Nephron (organoid): ENCODE data around the gene CLMP.

ENCODE experiments used
- H3K27ac Mint-ChIP-seq, 3 experiments: 2 replicates each; pipeline ENCODE4 v1.8.0; 2020; ENCODE audit warnings: mixed read lengths in 3 of 3, mild to moderate bottlenecking in 2 of 3, moderate library complexity in 1 of 3
- H3K27me3 Mint-ChIP-seq: 2 replicates; pipeline ENCODE4 v1.8.0; 2021; ENCODE audit warnings: low read depth, mild to moderate bottlenecking, moderate library complexity, mixed read lengths
- H3K36me3 Mint-ChIP-seq: 2 replicates; pipeline ENCODE4 v1.8.0; 2020; ENCODE audit warnings: low read depth, mixed read lengths
- H3K4me1 Mint-ChIP-seq: 2 replicates; pipeline ENCODE4 v1.8.0; 2020; ENCODE audit warnings: mixed read lengths
- H3K4me3 Mint-ChIP-seq, 3 experiments: 2 replicates each; pipeline ENCODE4 v1.8.0; 2020; ENCODE audit warnings: mild to moderate bottlenecking in 3 of 3, mixed read lengths in 3 of 3, moderate library complexity in 2 of 3
- H3K9me3 Mint-ChIP-seq: 2 replicates; pipeline ENCODE4 v1.8.0; 2020; ENCODE audit warnings: mixed read lengths
- CTCF ChIP-seq, 3 experiments: fragments of 200-600 bp; sonication (generic); IDR thresholded peaks; one replicate each; pipeline ENCODE4 v1.5.0; 2021; ENCODE audit warnings: antibody characterized with exemption in 3 of 3; ENCODE audit not compliant: unreplicated experiment in 3 of 3

Gene CLMP

DNA sequence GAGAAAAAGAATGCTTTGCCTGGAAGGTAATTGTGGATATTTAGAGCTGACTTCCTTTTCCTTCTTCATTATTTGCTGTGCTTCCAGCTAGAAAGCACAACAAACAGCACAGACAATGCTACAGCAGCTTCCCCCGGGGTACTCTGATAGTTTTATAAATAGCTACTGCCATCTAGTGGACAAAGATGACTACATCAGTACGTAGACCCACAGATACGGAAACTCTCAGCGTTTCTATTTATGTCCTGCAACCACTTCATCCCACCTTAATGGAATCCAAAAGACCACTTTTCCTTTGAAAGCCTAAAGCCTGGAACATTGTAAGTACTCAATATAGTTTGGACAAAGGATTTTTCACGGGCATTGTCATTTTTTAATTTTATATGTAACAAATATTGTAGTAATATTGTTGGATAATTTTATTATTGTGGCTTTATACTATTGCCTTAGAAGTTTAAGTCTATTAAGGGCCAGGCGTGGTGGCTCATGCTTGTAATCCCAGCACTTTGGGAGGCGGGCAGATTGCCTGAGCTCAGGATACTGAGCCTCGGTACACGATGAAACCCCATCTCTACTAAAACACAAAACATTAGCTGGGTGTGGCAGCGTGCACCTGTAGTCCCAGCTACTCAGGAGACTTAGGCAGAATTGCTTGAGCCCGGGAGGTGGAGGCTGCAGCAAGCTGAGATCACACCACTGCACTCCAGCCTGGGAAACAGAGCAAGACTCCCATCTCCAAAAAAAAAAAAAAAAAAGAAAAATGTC lies 140.6 kb downstream of the CLMP start:
- peak; percentile 72 to 81 (median 75) for TF ChIP-seq CTCF (IDR thresholded peaks at IDR 0.05; ENCODE audit: unreplicated experiment in 3 of 3)
- H3K9me3 Mint-ChIP-seq = no peaks in the 10 kb centered on the region
- H3K4me3 Mint-ChIP-seq = no peak overlapping the region

GRCh38 chr11:123052901-123053721 lies 141.9 kb downstream of the CLMP start:
- Mint-ChIP-seq H3K27ac (no peak overlapping the region), H3K4me1 (peaks cover 20% of the 10 kb centered on the region)
- TF ChIP-seq CTCF (IDR thresholded peaks at IDR 0.05; ENCODE audit: unreplicated experiment in 3 of 3) = no peak

More for the DNA sequence above, 140.6 kb downstream of the CLMP start:
- Mint-ChIP-seq H3K27ac (peak overlapping the region; percentile 27 to 44 (median 28)), H3K27me3 (no peaks in the 10 kb centered on the region), H3K36me3 (peaks cover 47% of the 10 kb centered on the region), H3K4me1 (peaks cover 34% of the 10 kb centered on the region)

GRCh38 chr11:123051634-123052033 lies 143.4 kb downstream of the CLMP start:
- Mint-ChIP-seq H3K27me3 (no peaks in the 10 kb centered on the region), H3K4me3 (no peak overlapping the region), H3K27ac (no peak overlapping the region), H3K4me1 (peaks cover 6% of the 10 kb centered on the region), H3K9me3 (no peaks in the 10 kb centered on the region), H3K36me3 (peaks cover 19% of the 10 kb centered on the region)
- TF ChIP-seq CTCF (IDR thresholded peaks at IDR 0.05; ENCODE audit: unreplicated experiment in 3 of 3) = no peak

More at GRCh38 chr11:123052901-123053721, 141.9 kb downstream of the CLMP start:
- Mint-ChIP-seq H3K36me3 (peaks cover 33% of the 10 kb centered on the region), H3K27me3 (no peaks in the 10 kb centered on the region), H3K9me3 (no peaks in the 10 kb centered on the region), H3K4me3 (no peak overlapping the region)

GRCh38 chr11:123051146-123051545 lies 143.9 kb downstream of the CLMP start:
- H3K4me3 Mint-ChIP-seq = no peak overlapping the region
- H3K4me1 Mint-ChIP-seq = peaks cover 5% of the 10 kb centered on the region
- H3K27me3 Mint-ChIP-seq = no peaks in the 10 kb centered on the region
- no peak for TF ChIP-seq CTCF (IDR thresholded peaks at IDR 0.05; ENCODE audit: unreplicated experiment in 3 of 3)
- H3K27ac Mint-ChIP-seq = no peak overlapping the region
- peaks cover 14% of the 10 kb centered on the region for H3K36me3 Mint-ChIP-seq
- H3K9me3 Mint-ChIP-seq = no peaks in the 10 kb centered on the region

- no peak overlapping the region for H3K27ac Mint-ChIP-seq
- H3K4me3 Mint-ChIP-seq = no peak overlapping the region
- no peaks in the 10 kb centered on the region for H3K9me3 Mint-ChIP-seq
- no peak for TF ChIP-seq CTCF (IDR thresholded peaks at IDR 0.05; ENCODE audit: unreplicated experiment in 3 of 3)
- H3K27me3 Mint-ChIP-seq = no peaks in the 10 kb centered on the region
- H3K36me3 Mint-ChIP-seq = no peaks in the 10 kb centered on the region
- H3K4me1 Mint-ChIP-seq = no peaks in the 10 kb centered on the region
Measured at GRCh38 chr11:123047947-123048293, 147.1 kb downstream of the CLMP start.
